ENCODE results near the gene TEX9.

GRCh38 chr15:56339594-56339993, 25.6 kb upstream of the TEX9 start:
- TF ChIP-seq EZH2phosphoT487 (IDR thresholded peaks at IDR 0.05; ENCODE audit: low read depth, severe bottlenecking, unreplicated experiment), result no peak
- TF ChIP-seq CTCF (IDR thresholded peaks at IDR 0.05; ENCODE audit: poor library complexity), result no peak
- TF ChIP-seq EZH2 (IDR thresholded peaks at IDR 0.05; ENCODE audit: borderline replicate concordance), result no peak
